Stimulated activated memory B cell treated with anti-CD40 and anti-IgM and Interleukin-4, amounts not matched to agents 10 μg/mL and 1 μg/mL and 100 μg/mL, for 72 hours (primary cell): ENCODE measurements around the gene C6orf141.

Experiments used
- ATAC-seq: fragments of 150-1000 bp; cut with Tn5 transposase; 2 replicates; pipeline ENCODE4 v1.10.0; 2021
- H3K27ac Mint-ChIP-seq: one replicate; pipeline ENCODE4 v1.8.0; 2022; ENCODE audit warnings: mild to moderate bottlenecking, mixed read lengths
- H3K27me3 Mint-ChIP-seq: one replicate; pipeline ENCODE4 v1.8.0; 2022; ENCODE audit warnings: mixed read lengths
- H3K36me3 Mint-ChIP-seq: one replicate; pipeline ENCODE4 v1.8.0; 2022; ENCODE audit warnings: mixed read lengths
- H3K4me1 Mint-ChIP-seq: one replicate; pipeline ENCODE4 v1.8.0; 2022; ENCODE audit warnings: mixed read lengths
- H3K4me3 Mint-ChIP-seq: one replicate; pipeline ENCODE4 v1.8.0; 2022; ENCODE audit warnings: mild to moderate bottlenecking, moderate library complexity, mixed read lengths
- H3K9me3 Mint-ChIP-seq: one replicate; pipeline ENCODE4 v1.8.0; 2022; ENCODE audit warnings: mixed read lengths

C6orf141 gene

GRCh38 chr6:49550492-49551077, at the start of gene C6orf141:
Gene C6orf141 (plus strand): TSS chr6:49550668. CDS start chr6:49550793, 125 bp downstream.
- Mint-ChIP-seq H3K36me3 (no peaks in the 10 kb centered on the region), H3K4me1 (peaks cover 21% of the 10 kb centered on the region), H3K9me3 (no peaks in the 10 kb centered on the region), H3K4me3 (peak within 1 kb of the TSS; percentile 71), H3K27ac (no peak within 1 kb of the TSS), H3K27me3 (peaks cover 47% of the 10 kb centered on the region)
- peak; percentile 52 for ATAC-seq

- Mint-ChIP-seq H3K4me1 (no peaks in the 10 kb centered on the region), H3K27me3 (no peaks in the 10 kb centered on the region), H3K27ac (no peak overlapping the region), H3K9me3 (no peaks in the 10 kb centered on the region), H3K4me3 (no peak overlapping the region), H3K36me3 (no peaks in the 10 kb centered on the region)
- no peak for ATAC-seq
These were observed 45.8 kb upstream of the C6orf141 start for GRCh38 chr6:49504666-49505065.

DNA sequence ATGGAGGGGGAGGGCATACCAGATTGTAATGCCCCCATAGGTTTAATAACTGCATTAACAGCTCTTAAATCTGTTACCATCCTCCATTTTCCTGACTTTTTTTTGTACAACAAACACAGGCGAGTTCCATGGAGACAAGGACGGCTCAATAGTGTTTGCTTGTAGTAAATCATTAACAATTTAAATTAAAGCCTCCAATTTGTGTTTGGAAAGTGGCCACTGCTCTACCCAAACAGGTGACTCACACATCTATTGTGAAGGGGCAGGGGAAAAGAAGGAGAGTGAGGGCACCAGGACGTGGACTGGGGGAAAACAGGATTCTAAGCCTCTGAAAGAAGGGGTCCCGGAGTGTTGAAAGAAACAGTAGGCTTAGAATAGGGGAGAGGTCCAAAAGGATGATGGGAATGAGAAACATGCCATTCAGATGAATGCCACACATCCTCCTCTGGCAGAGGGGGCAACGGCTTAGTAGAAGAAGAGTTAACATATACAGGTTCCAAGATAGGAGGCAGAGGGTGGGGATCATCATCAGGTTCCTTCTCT, 43.8 kb upstream of the C6orf141 start:
- Mint-ChIP-seq H3K4me3 (no peak overlapping the region), H3K36me3 (no peaks in the 10 kb centered on the region), H3K27ac (no peak overlapping the region), H3K4me1 (no peaks in the 10 kb centered on the region), H3K27me3 (peaks cover 4% of the 10 kb centered on the region), H3K9me3 (no peaks in the 10 kb centered on the region)
- ATAC-seq = no peak

- H3K9me3 Mint-ChIP-seq = no peaks in the 10 kb centered on the region
- no peak overlapping the region for H3K4me3 Mint-ChIP-seq
- no peaks in the 10 kb centered on the region for H3K4me1 Mint-ChIP-seq
- H3K27me3 Mint-ChIP-seq = peaks cover 9% of the 10 kb centered on the region
- H3K27ac Mint-ChIP-seq = no peak overlapping the region
- H3K36me3 Mint-ChIP-seq = no peaks in the 10 kb centered on the region
- ATAC-seq = no peak
These were observed 41.1 kb upstream of the C6orf141 start for GRCh38 chr6:49509342-49509741.

DNA sequence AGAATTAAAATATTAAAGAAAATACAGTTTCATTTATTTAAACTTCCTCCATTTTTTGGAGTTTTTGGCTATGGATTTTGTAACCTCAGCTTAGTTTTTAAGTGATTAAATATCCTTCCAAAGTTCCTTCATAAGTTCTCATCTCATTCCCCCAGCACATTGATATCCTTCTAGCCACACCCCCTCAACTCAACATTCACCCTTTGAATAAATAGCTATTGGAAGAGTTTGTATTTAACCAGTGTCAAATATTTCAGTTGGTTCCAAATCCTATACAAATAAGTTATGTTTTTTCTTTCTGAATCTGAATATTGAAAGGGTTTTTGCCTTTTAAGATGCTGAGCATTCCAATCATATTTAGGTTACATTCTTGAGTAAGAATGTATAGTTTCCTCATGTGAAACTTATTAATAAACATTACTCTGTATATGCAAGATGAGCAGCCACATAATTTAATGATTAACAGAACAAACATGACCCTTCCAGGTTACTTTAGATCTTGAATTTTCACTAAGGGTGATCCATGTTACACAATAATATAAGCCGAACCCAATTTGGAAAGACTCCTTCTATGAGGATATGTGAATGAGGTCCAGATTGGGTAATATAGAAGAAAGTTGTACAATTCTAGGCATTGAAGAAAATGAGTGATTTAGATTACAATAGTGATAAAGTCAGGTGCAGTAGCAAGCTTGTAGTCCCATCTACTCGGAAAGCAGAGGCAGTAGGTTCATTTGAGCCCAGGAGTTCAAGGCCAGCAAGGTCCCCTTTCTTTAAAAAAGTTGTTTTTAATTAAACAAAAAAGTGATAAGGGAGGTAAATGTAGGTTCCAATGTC, 37.1 kb upstream of the C6orf141 start:
- no peaks in the 10 kb centered on the region for H3K36me3 Mint-ChIP-seq
- H3K27me3 Mint-ChIP-seq = peaks cover 9% of the 10 kb centered on the region
- H3K4me3 Mint-ChIP-seq = no peak overlapping the region
- no peak for ATAC-seq
- H3K4me1 Mint-ChIP-seq = no peaks in the 10 kb centered on the region
- no peaks in the 10 kb centered on the region for H3K9me3 Mint-ChIP-seq
- H3K27ac Mint-ChIP-seq = no peak overlapping the region

DNA sequence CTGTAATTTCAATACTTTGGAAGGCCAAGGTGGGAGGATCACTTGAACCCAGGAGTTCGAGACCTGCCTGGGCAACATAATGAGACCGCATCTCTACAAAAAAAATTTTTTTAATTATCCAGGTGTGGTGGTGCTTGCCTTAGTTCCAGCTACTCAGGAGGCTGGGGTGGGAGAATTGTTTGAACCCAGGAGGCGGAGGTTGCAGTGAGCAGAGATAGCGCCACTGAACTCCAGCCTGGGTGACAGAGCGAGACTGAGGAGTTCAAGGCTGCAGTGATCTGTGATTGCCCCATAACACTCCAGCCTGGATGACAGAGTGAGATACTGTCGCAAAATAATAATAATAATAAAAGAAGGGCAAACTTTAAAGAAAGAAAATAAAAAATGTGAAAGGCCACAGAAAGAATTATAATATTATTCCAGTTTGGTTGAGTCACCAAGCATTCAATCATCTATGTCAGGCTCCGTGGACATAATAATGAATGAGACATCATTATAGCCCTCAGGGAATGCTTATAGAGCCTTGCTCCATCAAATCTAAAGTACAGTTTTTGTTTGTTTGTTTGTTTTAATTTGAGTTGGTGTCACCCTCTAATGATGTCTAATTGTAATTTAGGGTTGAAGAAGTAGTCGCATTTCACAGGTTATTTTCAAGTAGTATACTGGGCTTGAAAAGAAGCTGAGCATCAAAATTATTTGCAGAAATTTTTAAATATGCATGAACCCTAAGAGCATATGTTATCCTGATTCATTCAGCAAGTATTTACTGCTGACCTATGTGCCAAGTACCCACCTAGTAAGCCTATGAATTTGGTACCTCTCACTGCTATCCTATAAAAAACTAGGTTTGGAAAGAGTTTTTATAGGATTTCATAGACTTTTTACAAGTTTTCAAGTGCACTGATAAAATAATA, 35.6 kb upstream of the C6orf141 start:
- no peak for ATAC-seq
- H3K27me3 Mint-ChIP-seq = peaks cover 9% of the 10 kb centered on the region
- H3K36me3 Mint-ChIP-seq = no peaks in the 10 kb centered on the region
- H3K4me3 Mint-ChIP-seq = no peak overlapping the region
- no peaks in the 10 kb centered on the region for H3K9me3 Mint-ChIP-seq
- no peak overlapping the region for H3K27ac Mint-ChIP-seq
- H3K4me1 Mint-ChIP-seq = no peaks in the 10 kb centered on the region

DNA sequence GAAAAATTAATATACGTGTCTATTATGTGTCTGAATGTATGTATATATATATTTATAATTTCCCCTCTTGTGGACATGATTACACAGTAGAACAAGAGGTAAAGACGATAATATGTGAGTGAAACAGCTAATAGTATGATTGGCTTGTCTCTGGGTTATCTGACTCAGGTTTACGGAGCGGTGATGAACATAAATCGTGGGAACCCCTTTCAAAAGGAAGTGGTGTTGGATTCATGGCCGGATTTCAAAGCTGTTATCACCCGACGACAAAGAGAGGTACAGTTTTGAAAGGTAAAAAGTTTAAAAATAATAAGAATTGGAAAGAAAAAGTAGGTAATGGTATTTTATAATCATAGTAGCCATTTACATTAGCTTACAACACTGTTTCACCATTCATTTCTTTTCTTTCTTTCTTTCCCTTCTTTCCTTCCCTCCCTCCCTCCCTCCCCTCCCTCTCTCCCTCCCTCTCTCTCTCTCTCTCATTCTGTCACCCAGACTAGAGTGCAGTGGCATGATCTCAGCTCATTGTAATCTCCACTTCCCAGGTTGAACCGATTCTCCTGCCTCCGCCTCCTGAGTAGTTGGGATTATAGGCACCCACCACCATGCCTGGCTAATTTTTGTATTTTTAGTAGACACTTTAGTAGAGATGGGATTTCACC, 34.9 kb upstream of the C6orf141 start:
- peaks cover 9% of the 10 kb centered on the region for H3K27me3 Mint-ChIP-seq
- ATAC-seq = no peak
- no peaks in the 10 kb centered on the region for H3K4me1 Mint-ChIP-seq
- H3K4me3 Mint-ChIP-seq = no peak overlapping the region
- no peak overlapping the region for H3K27ac Mint-ChIP-seq
- H3K36me3 Mint-ChIP-seq = no peaks in the 10 kb centered on the region
- H3K9me3 Mint-ChIP-seq = no peaks in the 10 kb centered on the region

GRCh38 chr6:49516147-49516505, 34.3 kb upstream of the C6orf141 start:
- ATAC-seq = no peak
- Mint-ChIP-seq H3K27me3 (peaks cover 9% of the 10 kb centered on the region), H3K36me3 (no peaks in the 10 kb centered on the region), H3K4me1 (no peaks in the 10 kb centered on the region), H3K9me3 (no peaks in the 10 kb centered on the region), H3K4me3 (no peak overlapping the region), H3K27ac (no peak overlapping the region)

DNA sequence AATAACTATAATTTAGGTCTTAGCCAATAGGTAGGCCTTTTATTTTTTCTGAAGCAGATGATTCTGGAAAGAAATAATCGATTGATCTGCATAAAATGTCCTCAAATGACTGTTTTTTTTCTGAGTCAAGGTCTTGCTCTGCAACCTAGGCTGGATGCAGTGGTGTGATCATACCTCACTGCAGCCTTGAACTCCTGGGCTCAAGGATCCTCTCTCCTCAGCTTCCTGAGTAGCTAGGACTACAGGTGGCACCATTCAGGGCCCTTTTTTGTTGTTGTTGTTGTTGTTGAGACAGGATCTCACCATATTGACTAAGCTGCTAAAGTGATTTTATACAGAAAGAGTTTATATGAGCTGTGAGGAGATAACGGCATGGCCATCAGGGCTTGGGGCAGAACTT, 32.5 kb upstream of the C6orf141 start:
- no peak for ATAC-seq
- H3K27me3 Mint-ChIP-seq = no peaks in the 10 kb centered on the region
- H3K27ac Mint-ChIP-seq = no peak overlapping the region
- no peak overlapping the region for H3K4me3 Mint-ChIP-seq
- no peaks in the 10 kb centered on the region for H3K36me3 Mint-ChIP-seq
- no peaks in the 10 kb centered on the region for H3K9me3 Mint-ChIP-seq
- no peaks in the 10 kb centered on the region for H3K4me1 Mint-ChIP-seq

- no peaks in the 10 kb centered on the region for H3K9me3 Mint-ChIP-seq
- no peaks in the 10 kb centered on the region for H3K36me3 Mint-ChIP-seq
- no peak overlapping the region for H3K4me3 Mint-ChIP-seq
- no peak overlapping the region for H3K27ac Mint-ChIP-seq
- no peaks in the 10 kb centered on the region for H3K4me1 Mint-ChIP-seq
- no peaks in the 10 kb centered on the region for H3K27me3 Mint-ChIP-seq
- peak; percentile 60 for ATAC-seq
These were observed 30.8 kb upstream of the C6orf141 start for GRCh38 chr6:49519660-49520059.

DNA sequence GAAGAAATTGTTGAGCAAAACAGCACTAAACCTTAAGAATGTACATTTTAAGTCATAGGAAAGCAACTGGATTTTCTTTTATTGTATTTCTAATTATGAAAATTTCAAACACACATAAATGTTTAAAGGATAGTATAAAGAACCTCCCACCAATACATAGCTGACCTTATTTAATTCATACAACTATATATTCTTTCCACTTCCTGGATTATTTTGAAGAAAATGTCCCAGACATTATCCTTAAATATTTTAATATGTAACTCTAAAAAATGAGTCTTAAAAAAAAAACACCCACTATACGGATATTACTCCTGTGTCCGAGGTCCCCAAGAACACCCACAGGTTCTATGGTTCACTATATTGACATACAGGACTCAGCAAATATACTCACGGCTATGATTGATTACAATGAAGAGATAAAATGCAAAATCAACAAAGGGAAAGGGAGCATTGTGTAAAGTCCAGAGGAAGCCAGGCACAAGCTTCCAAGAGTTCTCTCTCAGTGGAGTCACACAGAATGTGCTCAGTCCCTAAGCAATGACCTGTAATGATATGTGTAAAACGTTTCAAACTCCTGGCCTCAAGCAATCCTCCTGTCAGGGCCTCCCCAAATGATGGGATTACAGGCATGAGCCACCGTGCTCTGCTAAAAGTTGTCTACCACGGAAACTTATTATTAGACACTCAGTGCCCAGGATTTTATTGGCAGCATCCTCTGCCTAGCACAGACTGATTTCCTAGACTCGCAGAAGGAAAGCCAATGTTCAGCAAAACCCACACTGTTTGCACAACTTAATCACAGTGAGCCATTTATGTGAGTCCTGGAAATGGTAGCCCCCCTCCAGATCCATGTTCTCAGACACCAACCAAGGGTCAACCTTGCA, 27.5 kb upstream of the C6orf141 start:
- Mint-ChIP-seq H3K36me3 (no peaks in the 10 kb centered on the region), H3K4me1 (no peaks in the 10 kb centered on the region), H3K4me3 (no peak overlapping the region), H3K9me3 (no peaks in the 10 kb centered on the region), H3K27me3 (no peaks in the 10 kb centered on the region), H3K27ac (no peak overlapping the region)
- ATAC-seq = no peak

DNA sequence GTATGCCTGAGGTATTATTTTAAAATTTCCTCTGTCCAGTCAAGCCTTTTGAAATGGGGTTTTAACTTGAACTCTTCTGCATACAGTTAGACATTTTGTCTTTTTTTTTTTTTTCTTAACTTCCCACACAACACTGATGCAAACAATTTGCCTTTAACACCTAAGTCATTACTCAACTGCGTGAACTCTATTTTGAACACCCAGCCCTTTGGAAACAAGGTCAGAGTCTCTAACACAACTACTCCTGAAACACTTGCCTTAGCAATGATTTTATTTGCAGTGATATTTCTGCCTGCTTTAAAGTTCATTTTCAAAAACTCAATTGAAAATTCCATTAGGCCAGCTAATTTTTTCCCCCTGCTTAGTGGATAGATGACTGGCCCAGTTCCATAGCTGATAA, 26.6 kb upstream of the C6orf141 start:
- no peak for ATAC-seq
- Mint-ChIP-seq H3K4me3 (no peak overlapping the region), H3K27ac (no peak overlapping the region), H3K4me1 (no peaks in the 10 kb centered on the region), H3K27me3 (peaks cover 5% of the 10 kb centered on the region), H3K36me3 (no peaks in the 10 kb centered on the region), H3K9me3 (no peaks in the 10 kb centered on the region)

- peaks cover 11% of the 10 kb centered on the region for H3K27me3 Mint-ChIP-seq
- no peaks in the 10 kb centered on the region for H3K9me3 Mint-ChIP-seq
- H3K4me1 Mint-ChIP-seq = no peaks in the 10 kb centered on the region
- no peak overlapping the region for H3K27ac Mint-ChIP-seq
- ATAC-seq = no peak
- no peaks in the 10 kb centered on the region for H3K36me3 Mint-ChIP-seq
- no peak overlapping the region for H3K4me3 Mint-ChIP-seq
These were observed 25.9 kb upstream of the C6orf141 start for GRCh38 chr6:49524541-49524940.

DNA sequence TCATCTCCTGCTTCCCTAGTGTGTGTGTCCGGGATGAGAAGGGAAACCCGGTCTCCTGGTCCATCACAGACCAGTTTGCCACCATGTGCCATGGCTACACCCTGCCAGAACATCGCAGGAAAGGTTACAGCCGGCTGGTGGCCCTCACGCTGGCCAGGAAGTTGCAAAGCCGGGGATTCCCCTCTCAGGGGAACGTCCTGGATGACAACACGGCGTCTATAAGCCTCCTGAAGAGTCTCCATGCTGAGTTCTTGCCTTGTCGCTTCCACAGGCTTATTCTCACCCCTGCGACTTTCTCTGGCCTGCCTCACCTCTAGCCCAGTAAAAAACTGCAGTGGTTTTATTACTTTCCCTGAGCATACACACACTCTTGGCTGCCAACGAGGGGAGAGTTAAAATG, 23.9 kb upstream of the C6orf141 start:
- H3K27me3 Mint-ChIP-seq = peaks cover 27% of the 10 kb centered on the region
- H3K36me3 Mint-ChIP-seq = no peaks in the 10 kb centered on the region
- no peaks in the 10 kb centered on the region for H3K9me3 Mint-ChIP-seq
- H3K4me1 Mint-ChIP-seq = no peaks in the 10 kb centered on the region
- H3K4me3 Mint-ChIP-seq = no peak overlapping the region
- no peak for ATAC-seq
- no peak overlapping the region for H3K27ac Mint-ChIP-seq
